HG03108 (cell line): ENCODE results near the gene PRSS57.

Experiments
- ATAC-seq: cut with Tn5 transposase; IDR thresholded peaks from one replicate; pipeline ENCODE4 v1.9.1; 2021; ENCODE audit warnings: moderate library complexity; ENCODE audit not compliant: unreplicated experiment

Gene PRSS57

GRCh38 chr19:653425-653824 is 41.8 kb downstream of the PRSS57 start:
- no peak for ATAC-seq

GRCh38 chr19:652467-653389 is 42.5 kb downstream of the PRSS57 start:
- ATAC-seq, result no peak

GRCh38 chr19:651991-652390 is 43.3 kb downstream of the PRSS57 start:
- ATAC-seq, result no peak

GRCh38 chr19:651114-651818 is 44.0 kb downstream of the PRSS57 start:
- no peak for ATAC-seq

- ATAC-seq, result no peak
Observed at GRCh38 chr19:650121-650520, 45.1 kb downstream of the PRSS57 start.

- no peak for ATAC-seq
Observed at GRCh38 chr19:648904-649801, 46.1 kb downstream of the PRSS57 start.

- no peak for ATAC-seq
Observed at GRCh38 chr19:648305-648704, 46.9 kb downstream of the PRSS57 start.

- ATAC-seq, result no peak
Observed at GRCh38 chr19:647566-648284, 47.5 kb downstream of the PRSS57 start.

- no peak for ATAC-seq
Observed at GRCh38 chr19:646779-647565, 48.3 kb downstream of the PRSS57 start.

GRCh38 chr19:645912-646778 is 49.1 kb downstream of the PRSS57 start:
- no peak for ATAC-seq

GRCh38 chr19:644789-645188 is 50.5 kb downstream of the PRSS57 start:
- no peak for ATAC-seq

GRCh38 chr19:644363-644762 is 50.9 kb downstream of the PRSS57 start:
- no peak for ATAC-seq

GRCh38 chr19:643736-644135 is 51.5 kb downstream of the PRSS57 start:
- no peak for ATAC-seq

GRCh38 chr19:642767-643727 is 52.2 kb downstream of the PRSS57 start:
- ATAC-seq, result no peak

- no peak for ATAC-seq
Observed at GRCh38 chr19:641702-642101, 53.5 kb downstream of the PRSS57 start.

GRCh38 chr19:640606-641189 is 54.6 kb downstream of the PRSS57 start:
- no peak for ATAC-seq

GRCh38 chr19:640161-640558 is 55.1 kb downstream of the PRSS57 start:
- no peak for ATAC-seq
